Stimulated activated CD8-positive, alpha-beta memory T cell treated with anti-CD3 and anti-CD28 coated beads, Interleukin-4, amount 100 ng/mL, for 48 hours (primary cell): ENCODE measurements around the gene REPIN1.
"Not testable (repeated sequence)": the region's sequence is repeated elsewhere in the genome, so short reads cannot be mapped to it uniquely, and the experiment has no call there.

Experiments
- DNase-seq: peaks from one replicate; pipeline ENCODE4 v3.0.0-alpha.2; 2020

The REPIN1 gene

DNA sequence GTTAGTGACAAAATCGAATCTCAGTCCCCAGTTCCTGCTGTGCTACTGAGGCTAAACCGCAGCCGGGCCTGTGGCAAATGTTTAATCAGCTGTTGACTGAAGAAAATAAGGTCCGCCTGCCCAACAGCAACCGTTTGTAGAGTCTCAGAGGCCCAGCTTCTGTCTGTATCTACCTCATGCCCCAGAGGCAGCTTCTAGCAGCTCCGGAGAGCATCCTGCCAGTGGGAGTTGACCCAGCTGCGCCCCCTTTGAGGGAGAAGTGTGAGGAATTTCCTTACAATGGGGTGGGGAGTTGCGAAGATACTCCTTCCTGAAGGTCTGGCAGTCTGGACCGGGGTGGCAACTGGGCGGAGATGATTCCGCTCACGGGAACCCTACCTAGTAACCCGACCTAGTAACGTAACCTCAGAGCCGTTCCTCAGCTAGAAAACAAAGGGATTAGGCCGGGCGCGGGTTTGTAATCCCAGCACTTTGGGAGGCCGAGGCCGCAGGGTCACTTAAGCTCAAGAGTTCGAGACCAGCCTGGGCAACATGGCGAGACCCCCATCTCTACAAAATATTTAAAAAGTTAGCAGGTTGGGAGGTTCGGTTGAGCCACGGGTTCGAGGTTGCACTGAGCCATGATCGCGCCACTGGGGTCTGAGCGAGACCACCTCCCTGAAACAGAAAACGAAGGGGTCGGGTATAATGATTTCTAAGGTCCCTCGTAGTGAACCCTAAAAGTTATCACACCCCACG is 9.7 kb downstream of the REPIN1 start:
- DNase-seq = peak; percentile 54

DNA sequence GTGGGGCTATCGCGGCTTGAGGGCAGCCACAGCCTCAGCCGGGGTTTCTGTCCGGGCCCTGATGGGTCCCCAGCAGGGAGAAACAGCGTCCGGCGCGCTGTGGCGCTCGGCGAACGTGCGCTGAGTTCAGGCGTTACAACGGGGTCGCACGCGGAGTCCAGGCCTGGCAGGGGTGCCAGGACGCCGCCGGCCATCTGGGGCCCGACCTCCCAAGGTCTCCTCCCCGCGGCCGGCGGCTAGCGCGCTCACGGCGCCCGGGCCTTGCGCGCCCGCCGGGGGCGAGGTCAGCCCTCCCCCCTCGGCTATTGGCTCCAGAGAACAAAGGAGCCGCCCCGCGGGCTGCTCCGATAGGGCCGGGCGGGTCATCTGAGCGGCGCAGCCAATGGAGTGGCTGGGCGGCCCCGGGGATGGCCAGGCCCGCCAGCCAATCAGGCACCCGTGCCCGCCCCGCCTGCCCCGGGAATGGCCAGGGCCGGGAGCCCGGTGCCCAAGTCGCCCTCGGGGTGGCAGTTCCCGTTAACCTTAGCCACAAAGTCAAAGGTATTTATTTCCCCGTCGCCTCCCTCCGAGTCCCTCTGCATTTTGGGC is 10.3 kb downstream of the REPIN1 start, which contains the start of gene ZNF775:
Gene ZNF775, plus strand, starts transcription at position 478 of the 588 bp plus-strand sequence. CDS start 9,141 bp downstream, outside the sequence.
- peak; percentile 93 for DNase-seq

DNA sequence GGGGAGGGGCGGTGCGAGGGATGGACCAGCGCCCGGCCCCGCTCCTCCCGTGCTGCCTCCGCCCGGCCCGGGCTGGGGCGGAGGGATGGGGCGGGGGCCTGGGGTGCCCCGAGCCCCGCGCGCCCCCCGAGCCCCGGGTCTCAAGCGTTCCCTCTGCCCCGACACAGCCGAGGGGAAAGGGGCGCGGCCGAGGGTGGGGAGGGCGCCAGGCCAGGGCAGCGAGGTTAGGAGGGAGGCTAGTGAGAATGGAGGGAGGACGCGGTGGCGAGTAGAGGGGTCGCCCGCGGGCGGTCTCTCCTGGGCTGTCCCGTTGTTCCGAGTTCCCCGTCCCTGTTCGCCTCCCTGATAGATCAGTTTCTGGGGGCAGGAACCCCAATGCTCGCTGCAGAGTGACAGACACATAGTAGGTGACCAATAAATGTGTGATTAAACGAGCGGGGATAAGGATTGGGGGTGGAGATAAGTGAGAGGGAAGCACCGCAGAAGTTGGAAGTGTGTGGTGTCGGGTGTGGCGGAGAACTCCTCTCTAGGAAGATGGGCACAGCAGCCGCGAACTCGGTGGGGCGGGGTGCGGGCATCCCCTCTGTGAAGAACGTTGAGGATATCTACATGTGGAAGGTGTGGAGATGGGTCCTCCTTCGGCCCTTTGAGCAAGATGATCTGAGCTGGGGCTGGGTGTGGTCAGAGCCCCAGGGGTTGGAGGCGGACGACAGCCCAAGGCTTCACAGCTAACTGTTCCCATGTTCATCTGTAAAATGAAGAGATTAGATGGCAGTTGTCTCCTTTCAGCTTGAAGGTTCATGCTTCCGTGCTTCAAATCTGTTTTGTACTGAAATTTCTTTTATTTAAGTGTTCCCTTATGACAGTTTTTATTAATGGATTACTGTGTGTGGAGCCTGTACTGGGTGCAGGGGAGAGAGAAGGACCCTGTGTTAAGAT is 11.1 kb downstream of the REPIN1 start:
- DNase-seq = peak; percentile 47

DNA sequence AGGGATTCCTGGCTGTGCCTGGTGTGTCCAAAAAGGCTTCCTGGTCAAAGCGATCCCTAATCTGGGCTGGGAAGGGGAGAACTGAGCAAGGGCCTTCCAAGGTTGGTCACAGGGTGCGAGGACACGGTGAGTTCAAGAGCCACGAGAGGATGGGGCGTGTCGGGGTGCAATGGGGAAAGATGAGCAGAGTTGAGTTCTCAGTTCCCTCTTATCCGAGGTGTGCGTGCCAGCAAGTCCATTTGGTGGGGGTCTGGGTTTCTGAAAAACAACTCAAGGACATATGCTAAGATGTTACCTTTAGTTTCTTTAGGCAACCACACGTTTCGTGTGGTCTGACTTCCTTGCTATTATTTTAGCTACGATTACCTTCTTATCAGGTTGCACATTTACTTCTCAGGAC is 11.8 kb downstream of the REPIN1 start:
- DNase-seq = no peak

DNA sequence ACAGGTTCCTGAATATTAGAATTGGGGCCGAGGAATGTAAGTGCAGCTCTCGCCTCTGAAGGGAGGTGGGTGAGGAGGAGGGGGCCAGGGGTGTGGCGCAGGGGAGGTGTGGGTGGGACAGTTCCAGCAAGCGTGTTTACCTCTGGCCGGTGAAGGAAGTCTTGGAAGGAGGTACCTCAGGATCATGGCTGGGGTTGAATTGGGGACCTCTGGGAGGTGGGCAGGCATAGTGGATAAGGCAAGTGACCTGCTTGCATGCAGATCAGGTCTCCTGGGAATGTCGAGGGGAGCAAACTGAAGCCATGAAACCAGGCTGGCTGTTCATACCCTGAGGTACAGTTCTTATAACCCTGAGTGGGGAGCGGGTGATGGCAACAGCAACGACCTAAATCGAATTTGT is 12.5 kb downstream of the REPIN1 start:
- no peak for DNase-seq

DNA sequence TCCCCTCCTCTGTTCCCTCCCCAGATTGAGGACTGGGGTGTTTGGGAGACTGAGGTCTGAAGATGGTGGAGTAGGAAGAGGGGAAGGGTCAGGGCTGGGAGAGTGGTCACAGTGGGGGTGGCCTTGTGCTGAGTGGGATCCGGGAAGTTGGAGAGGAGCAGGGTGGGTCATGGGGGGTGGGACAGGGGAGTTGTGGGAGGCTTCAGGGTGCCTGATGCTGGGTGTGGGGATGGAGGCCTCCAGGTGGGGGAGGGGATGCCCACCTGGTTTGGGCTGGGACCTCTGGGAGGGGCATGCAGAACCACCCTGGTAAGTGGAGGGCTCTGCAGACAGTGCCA is 13.1 kb downstream of the REPIN1 start:
- DNase-seq = no peak

DNA sequence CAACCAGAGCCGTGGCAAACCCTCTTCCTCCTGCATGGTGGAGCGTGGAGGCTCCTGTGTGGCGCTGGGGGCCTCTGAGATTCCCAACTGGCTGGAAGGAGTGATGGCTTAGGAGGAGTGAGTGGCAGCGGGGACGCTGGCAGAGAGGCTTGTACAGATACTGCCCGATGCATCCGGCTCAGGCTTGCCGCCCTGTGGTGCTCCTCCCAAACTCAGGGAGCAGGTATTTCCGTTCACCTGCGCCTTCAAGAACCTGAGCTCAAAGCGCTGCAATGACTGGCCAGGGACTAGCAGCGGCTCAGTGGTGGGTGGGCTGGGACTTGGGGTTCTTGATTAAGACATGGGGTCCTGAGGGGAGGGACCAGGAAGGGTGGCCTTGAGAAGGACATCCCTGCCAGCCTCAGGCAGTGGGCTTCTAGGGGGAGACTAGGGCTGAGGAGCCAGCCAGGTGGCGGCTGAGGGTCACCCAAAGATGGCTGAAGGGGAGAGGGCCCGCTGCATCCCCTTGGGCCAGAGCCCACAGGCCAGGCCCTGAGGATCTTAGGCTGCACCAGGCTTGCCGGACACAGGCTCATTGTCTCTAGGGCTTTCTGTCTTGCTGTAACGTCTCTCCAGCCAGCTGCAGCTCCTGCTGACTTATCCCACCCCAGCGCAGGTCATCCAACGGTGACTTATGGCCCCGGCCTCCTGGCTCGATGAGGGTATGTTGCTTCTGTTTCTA is 13.7 kb downstream of the REPIN1 start:
- DNase-seq = no peak

DNA sequence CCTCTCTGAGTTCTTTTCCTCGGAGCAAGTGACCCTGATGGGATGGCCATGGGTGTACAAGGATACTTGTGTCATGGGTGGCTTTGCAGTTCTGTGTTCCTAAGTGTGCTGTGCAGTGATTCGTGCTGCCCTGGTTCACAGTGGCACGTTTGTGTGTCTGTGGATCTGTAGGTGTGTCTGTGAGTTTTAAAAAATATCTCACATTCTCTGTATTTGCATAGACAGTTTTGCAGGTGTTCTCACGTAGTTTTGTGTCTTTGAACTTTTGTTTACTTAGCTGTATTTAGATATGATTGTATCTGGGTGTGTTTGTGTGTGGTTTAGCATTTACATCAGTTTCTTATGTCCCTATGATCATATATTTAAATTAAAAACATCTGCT is 14.2 kb downstream of the REPIN1 start:
- DNase-seq = no peak

DNA sequence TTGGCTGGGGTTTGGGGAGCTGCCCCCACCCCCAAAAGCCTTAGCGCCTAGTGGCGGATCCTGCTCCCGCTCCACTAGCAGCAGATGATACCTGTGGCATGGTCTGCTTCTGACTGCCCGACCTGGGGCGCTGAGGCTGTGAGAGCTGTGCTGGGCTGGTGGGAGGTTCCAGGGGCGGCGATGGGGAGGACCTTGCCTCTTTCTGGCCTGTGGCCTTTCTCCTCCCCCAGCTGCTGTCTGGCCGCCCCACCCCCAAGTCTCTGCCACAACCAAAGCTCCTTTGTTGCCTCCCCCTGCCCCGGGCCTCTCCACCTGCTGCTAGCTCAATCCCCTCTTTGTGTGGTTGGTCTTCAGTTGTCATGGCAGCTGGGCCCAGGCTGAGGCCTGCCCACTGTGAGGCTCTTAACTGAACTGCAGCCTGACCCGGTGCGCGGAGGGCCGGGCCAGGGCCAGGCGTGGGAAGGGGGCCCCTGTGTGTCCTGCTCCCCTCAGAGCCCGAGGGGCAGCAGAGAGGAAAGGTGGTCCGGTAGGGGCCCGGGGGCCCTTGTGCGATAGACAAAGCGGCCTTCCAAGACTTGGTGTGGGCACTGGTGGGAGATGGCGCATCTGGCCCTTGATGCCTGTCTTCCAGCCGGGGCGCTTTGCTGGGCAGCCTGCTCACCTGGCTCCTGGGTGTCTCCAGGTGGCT is 15.2 kb downstream of the REPIN1 start:
- no peak for DNase-seq

DNA sequence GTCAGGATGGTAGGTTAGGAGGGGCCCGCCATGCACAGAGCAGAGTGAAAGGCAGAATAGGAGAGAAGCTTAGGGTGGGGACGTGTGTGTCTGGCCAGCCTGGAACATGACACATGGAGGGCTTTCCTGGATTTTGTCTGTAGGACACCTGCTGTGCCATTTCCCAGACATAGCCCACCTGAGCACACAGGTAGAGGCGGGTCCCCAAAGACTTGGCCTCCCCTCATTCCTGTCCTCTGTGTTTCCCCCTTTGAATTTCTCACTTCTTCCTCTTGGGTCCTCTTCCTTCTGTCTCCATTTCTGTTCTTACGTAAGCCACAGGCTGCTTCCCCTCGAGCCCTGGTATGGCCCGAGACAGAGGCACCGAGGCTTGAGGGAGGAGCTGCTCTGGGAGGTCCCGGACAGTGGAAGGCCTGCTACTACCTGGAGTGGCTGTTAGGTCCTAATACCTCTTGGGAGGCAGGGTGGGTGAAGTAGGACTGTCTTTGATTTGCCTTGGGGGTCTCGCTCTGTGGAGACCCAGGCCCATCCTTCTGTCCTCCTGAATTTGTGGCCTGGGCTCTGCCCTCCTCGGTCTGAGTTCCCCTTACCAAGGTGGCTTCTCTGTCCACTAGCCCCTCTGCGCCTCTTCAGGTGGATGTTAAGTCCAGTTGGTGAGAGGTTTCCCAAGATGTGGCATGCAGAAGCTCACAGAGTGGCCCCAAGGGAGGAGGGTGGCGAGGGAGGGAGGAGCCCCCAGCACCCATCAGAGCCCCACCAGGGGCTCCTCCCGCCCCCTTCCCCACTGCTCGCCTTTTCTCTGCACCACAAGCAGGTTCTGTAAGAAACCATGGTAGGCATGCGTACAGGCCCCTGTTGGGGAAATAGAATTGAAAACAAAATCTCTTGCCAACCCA is 16.0 kb downstream of the REPIN1 start:
- no peak for DNase-seq

DNA sequence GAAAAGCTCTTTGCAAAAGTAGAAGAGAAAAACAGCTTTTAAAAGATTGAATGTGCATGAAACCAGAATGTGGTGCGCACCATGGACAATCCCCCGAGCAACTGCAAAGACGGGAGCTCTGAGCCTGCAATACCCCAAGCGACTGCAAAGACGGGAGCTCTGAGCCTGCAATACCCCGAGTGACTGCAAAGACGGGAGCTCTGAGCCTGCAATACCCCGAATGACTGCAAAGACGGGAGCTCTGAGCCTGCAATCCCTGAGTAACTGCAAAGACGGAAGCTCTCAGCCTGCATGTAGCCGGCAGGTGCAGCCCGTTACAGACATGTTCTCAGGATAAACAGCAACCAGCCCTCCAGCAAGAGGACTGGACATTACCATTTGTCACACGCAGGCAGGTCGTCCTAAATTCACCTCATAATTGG is 16.7 kb downstream of the REPIN1 start:
- no peak for DNase-seq

DNA sequence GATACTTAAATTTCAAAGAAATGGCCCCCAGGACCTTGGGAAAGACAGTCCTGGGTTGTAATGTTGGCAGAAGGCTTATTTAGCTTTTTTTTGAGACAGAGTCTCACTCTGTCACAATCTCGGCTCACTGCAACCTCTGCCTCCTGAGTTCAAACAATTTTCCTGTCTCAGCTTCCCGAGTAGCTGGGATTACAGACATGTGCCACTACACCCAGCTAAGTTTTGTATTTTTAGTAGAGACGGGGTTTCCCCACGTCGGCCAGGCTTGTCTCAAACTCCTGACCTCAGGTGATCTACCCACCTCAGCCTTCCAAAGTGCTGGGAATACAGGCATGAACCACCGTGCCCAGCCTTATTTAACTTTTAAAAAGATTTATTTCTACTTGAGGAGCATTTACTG is 17.3 kb downstream of the REPIN1 start:
- DNase-seq = not testable (repeated sequence)

DNA sequence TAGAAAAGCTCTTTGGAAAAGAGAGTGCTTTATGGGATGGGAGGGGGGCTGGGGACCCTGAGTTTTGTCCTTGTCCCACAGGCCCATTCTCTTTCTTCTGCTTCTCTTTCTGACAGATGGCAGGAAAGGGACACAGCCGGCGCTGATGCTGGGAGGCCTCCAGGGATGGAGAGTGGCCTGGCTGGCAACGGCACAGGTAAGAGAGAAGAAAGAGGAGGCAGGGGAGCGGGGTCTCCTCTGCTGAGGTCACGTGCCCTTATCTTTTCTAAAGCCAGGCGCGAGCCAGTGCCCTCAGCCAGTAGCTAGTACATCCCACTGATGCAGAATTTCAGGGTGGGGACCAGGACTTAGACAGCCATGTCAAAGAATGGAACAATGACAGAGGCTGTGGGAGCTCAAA is 19.7 kb downstream of the REPIN1 start:
- no peak for DNase-seq

DNA sequence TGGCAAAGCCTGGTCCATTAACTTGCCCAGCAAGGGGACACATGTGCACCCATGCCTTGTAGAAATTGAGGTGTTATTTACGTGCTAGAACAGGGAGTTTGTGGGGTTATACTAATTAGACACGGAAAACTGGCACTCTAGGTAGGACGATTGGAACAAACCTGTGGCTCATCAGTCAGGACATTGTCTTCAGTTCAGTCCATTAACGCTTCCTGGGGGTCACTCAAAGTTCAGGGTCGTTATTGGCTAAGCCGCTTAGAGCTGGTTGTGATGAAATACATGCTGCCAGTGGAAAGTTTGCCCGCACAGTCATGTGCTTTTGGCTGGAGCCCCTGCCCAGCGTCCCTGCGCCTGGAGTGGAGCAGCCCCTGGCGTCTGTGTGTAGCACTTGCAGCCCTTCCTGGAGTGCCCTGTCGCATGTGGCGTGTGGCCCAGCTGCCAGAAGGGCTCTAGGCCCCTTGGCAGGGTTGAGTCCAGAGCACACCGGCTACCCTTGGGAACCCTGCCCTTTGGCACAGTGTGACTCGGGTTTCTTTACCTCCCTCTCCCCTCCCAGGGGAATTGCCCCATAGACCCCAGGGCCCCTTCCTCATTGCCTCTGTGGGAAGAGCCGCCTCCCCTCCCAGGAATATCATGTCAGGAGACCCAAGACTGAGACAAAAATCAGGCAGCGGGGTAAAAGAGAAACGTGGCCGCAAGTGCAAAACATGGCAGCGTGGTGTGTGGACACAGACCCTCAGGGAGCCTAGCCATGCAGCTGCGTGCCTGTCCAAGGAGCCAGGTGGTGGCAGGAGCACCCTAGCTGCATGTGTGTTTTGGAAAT is 20.3 kb downstream of the REPIN1 start:
- DNase-seq = no peak

DNA sequence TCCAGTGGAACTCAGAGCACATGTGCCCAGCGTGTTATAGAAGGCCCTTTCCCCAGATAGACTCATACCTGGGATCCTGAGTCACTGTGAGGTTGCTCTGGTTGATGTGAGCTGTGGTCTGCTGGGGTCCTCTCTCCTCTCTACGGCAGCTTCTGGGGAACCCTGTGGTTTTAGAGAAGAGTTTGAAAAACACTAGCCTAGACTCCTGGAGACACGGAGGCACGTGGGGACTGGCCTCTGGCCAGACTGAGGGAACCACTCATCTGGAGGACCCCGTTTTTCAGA is 20.9 kb downstream of the REPIN1 start:
- DNase-seq = peak; percentile 53

DNA sequence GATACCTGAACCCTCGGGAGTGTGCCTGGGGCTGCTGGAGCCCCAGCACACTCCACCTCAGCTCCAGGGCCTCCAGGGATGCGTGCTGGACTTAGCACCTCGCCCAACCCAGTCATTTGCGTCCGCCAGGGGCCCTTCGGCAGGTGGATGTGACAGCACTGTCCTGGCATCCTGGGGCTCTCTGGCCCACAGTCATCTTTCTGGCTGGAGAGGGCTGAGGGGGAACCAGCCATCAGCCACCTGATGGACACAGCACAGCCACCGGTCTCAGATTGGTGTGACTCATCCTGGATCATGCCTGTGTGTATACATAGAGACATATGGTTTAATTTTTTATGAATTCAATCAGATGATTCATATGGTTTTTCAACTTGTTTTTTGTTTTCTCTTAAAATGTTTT is 21.6 kb downstream of the REPIN1 start:
- no peak for DNase-seq

DNA sequence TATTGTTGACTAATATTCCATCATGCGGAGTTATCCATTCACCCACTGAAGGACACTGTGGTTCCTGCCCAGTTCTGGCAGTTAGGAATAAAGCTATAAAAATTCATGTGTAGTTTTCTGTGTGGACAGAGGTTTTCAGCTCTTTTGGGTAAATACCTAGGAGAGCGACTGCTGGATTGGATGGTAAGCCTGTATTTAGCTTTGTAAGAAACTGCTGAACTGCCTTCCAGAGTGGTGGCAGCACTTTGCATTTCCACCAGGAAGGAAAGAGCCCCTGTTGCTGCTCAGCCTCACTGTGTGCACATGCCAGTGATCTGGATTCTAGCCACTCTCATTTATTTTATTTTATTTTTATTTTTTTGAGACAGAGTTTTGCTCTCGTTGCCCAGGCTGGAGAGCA is 24.7 kb downstream of the REPIN1 start:
- DNase-seq = no peak

DNA sequence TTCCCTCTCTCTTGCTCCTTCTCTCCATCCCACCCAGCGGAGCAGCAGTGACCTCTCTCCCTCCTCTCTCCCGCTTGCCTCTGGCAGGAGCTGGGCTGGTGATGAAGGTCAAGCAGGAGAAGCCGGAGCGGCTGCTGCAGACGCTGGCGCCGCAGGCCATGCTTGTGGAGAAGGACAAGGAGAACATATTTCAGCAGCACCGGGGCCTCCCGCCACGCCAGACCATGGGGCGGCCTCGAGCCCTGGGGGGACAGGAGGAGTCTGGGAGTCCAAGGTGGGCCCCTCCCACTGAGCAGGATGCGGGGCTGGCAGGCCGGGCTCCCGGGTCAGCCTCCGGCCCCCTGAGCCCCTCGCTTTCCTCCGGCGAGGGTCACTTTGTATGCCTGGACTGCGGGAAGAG is 27.8 kb downstream of the REPIN1 start:
- no peak for DNase-seq

DNA sequence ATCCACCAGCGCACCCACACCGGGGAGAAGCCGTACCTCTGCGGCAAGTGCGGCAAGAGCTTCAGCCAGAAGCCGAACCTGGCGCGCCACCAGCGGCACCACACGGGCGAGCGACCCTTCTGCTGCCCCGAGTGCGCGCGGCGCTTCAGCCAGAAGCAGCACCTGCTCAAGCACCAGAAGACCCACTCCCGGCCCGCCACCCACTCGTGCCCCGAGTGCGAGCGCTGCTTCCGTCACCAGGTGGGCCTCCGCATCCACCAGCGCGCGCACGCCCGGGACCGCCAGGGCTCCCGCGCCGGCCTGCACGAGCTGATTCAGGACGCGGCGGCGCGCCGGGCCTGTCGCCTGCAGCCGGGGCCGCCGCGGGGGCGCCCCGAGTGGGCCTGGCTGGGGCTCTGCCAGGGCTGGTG is 28.2 kb downstream of the REPIN1 start:
- no peak for DNase-seq

DNA sequence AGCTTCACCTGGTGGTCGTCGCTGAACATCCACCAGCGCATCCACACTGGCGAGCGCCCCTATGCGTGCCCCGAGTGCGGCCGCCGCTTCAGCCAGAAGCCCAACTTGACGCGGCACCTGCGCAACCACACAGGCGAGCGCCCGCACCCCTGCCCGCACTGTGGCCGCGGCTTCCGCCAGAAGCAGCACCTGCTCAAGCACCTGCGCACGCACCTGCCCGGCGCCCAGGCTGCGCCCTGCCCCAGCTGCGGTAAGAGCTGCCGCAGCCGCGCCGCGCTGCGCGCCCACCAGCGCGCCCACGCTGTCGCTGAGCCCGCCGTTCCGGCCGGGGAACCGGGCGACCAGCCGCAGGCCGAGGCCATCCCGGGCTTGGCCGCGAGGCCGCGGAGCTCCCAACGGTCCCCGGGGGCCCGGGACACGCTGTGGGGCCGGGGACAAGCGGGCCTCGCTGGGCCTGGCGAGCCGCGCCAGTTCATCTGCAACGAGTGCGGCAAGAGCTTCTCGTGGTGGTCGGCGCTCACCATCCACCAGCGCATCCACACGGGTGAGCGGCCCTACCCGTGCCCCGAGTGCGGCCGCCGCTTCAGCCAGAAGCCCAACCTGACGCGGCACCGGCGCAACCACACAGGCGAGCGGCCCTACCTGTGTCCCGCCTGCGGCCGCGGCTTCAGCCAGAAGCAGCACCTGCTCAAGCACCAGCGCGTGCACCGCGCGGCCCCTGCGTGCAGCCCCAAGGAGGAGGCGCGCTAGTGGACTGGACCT is 28.9 kb downstream of the REPIN1 start:
- DNase-seq = no peak
